HEK293 (cell line): ENCODE results near the gene FAM240B.

Experiments used
- CTCF ChIA-PET: fragments of 350-600 bp; formaldehyde crosslinking; extraction: SDS; loops from one replicate; lab custom pipeline; 2021; ENCODE audit warnings: antibody characterized with exemption; lab: Yijun Ruan, JAX
- POLR2A ChIA-PET: fragments of 300-600 bp; formaldehyde crosslinking; extraction: SDS; loops from one replicate; lab custom pipeline; 2020; ENCODE audit warnings: antibody characterized with exemption, inconsistent platforms; lab: Yijun Ruan, JAX
- H3K27ac ChIP-seq: fragments of 200-500 bp; sonication (Bioruptor generic); 2 replicates; pipeline ENCODE4 v1.5.1; 2014; ENCODE audit warnings: low read depth, low read length, control low read depth, inconsistent platforms; ENCODE audit errors: extremely low read depth
- H3K36me3 ChIP-seq, 2 experiments: fragments of 200-500 bp in 1 of 2; sonication (Bioruptor generic) in 1 of 2; 1 replicate in 1 of 2; 2 replicates in 1 of 2; pipeline ENCODE4 v1.5.1; 2014 to 2017; ENCODE audit warnings: inconsistent platforms in 2 of 2, low read length in 2 of 2; ENCODE audit not compliant: control insufficient read depth in 2 of 2, insufficient read depth in 1 of 2
- H3K4me1 ChIP-seq: fragments of 200-500 bp; sonication (Bioruptor generic); 2 replicates; pipeline ENCODE4 v1.5.1; 2014; ENCODE audit warnings: mild to moderate bottlenecking, low read length, inconsistent platforms; ENCODE audit not compliant: control insufficient read depth, insufficient read depth
- H3K4me3 ChIP-seq: 2 replicates; pipeline ENCODE4 v1.5.1; 2011; ENCODE audit warnings: low read depth, mild to moderate bottlenecking, control low read depth, low read length, moderate library complexity
- H3K9me3 ChIP-seq: fragments of 200-500 bp; sonication (Bioruptor generic); 2 replicates; pipeline ENCODE4 v1.5.1; 2014; ENCODE audit warnings: low read depth, low read length, inconsistent platforms; ENCODE audit not compliant: control insufficient read depth, insufficient read depth
- HOXC10 ChIP-seq: sonication (generic); formaldehyde crosslinking; IDR thresholded peaks from 2 replicates; pipeline ENCODE4 v1.8.1; 2023; ENCODE audit warnings: mild to moderate bottlenecking, missing genetic modification reagents
- KLF10 ChIP-seq: fragments of 450-650 bp; IDR thresholded peaks from 2 replicates; pipeline ENCODE4 v1.5.1; 2018; ENCODE audit warnings: missing biosample characterization, mild to moderate bottlenecking, missing genetic modification characterization
- OSR2 ChIP-seq: fragments of 450-650 bp; formaldehyde crosslinking; IDR thresholded peaks from 2 replicates; pipeline ENCODE4 v1.5.1; 2016; ENCODE audit warnings: missing biosample characterization, missing genetic modification characterization
- SALL2 ChIP-seq: fragments of 450-650 bp; formaldehyde crosslinking; IDR thresholded peaks from 2 replicates; pipeline ENCODE4 v1.5.0; 2017; ENCODE audit warnings: missing biosample characterization, mild to moderate bottlenecking, missing genetic modification characterization, borderline replicate concordance
- ZFP37 ChIP-seq: fragments of 450-650 bp; formaldehyde crosslinking; IDR thresholded peaks from 2 replicates; pipeline ENCODE4 v1.5.1; 2016; ENCODE audit warnings: missing biosample characterization, missing genetic modification characterization
- ZNF112 ChIP-seq: fragments of 450-650 bp; formaldehyde crosslinking; IDR thresholded peaks from 2 replicates; pipeline ENCODE4 v1.5.0; 2017; ENCODE audit warnings: missing biosample characterization, missing genetic modification characterization
- ZNF19 ChIP-seq: fragments of 450-650 bp; formaldehyde crosslinking; IDR thresholded peaks from 2 replicates; pipeline ENCODE4; 2016; ENCODE audit warnings: missing biosample characterization, missing genetic modification characterization, low read depth
- ZNF335 ChIP-seq: fragments of 450-650 bp; formaldehyde crosslinking; conservative IDR thresholded peaks from 2 replicates; pipeline ENCODE4 v1.5.1; 2016; ENCODE audit warnings: missing biosample characterization, missing genetic modification characterization
- ZNF394 ChIP-seq: fragments of 450-650 bp; formaldehyde crosslinking; IDR thresholded peaks from 2 replicates; pipeline ENCODE4 v1.5.1; 2016; ENCODE audit warnings: missing biosample characterization, missing genetic modification characterization, mild to moderate bottlenecking, moderate library complexity, borderline replicate concordance
- ZNF433 ChIP-seq: fragments of 450-650 bp; formaldehyde crosslinking; IDR thresholded peaks from 2 replicates; pipeline ENCODE4 v1.5.1; 2016; ENCODE audit warnings: missing biosample characterization, missing genetic modification characterization, low read depth
- ZNF510 ChIP-seq: fragments of 450-650 bp; formaldehyde crosslinking; IDR thresholded peaks from 2 replicates; pipeline ENCODE4 v1.5.1; 2018; ENCODE audit warnings: mild to moderate bottlenecking, missing genetic modification characterization, missing biosample characterization; ENCODE audit not compliant: insufficient replicate concordance
- ZNF561 ChIP-seq: fragments of 450-650 bp; IDR thresholded peaks from 2 replicates; pipeline ENCODE4 v1.5.1; 2018; ENCODE audit warnings: missing biosample characterization, missing genetic modification characterization, borderline replicate concordance
- TF ChIP-seq, protein P1 (sequence below): fragments of 450-650 bp; formaldehyde crosslinking; IDR thresholded peaks from 2 replicates; pipeline ENCODE4 v1.5.1; 2016; ENCODE audit warnings: missing biosample characterization, missing genetic modification characterization, borderline replicate concordance
- TF ChIP-seq, protein P2 (sequence below): fragments of 450-650 bp; formaldehyde crosslinking; IDR thresholded peaks from 2 replicates; pipeline ENCODE4 v1.5.1; 2016; ENCODE audit warnings: missing biosample characterization, missing genetic modification characterization
- TF ChIP-seq, protein P3 (sequence below): IDR thresholded peaks from 2 replicates; pipeline ENCODE4 v1.6.1; 2011; ENCODE audit warnings: mild to moderate bottlenecking, low read depth, low read length, borderline replicate concordance
- TF ChIP-seq, protein P4 (sequence below): fragments of 450-650 bp; formaldehyde crosslinking; conservative IDR thresholded peaks from 2 replicates; pipeline ENCODE4 v1.5.1; 2016; ENCODE audit warnings: low read depth, missing biosample characterization, missing genetic modification characterization

FAM240B gene

DNA sequence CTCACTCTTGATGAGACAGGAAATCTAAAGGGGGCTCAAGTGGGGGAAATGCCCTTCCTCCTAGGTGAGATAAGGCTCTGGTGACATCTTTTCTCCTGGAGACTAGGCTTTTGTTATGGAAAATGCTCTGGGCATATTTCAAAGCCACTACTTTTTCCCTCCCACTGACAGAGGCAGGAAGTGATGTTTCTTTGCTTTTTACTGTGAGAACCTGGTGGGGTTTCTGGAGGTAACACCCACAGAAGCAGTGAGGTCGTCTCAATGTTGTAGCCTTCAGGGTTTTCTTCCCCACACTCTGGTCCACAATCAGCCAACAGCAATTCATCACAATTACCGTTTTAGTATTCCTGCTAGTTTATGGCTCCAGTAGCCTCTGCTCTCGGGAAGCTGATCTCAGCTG lies 41.4 kb upstream of the FAM240B start (continued):
- TF ChIP-seq, protein P1, sequence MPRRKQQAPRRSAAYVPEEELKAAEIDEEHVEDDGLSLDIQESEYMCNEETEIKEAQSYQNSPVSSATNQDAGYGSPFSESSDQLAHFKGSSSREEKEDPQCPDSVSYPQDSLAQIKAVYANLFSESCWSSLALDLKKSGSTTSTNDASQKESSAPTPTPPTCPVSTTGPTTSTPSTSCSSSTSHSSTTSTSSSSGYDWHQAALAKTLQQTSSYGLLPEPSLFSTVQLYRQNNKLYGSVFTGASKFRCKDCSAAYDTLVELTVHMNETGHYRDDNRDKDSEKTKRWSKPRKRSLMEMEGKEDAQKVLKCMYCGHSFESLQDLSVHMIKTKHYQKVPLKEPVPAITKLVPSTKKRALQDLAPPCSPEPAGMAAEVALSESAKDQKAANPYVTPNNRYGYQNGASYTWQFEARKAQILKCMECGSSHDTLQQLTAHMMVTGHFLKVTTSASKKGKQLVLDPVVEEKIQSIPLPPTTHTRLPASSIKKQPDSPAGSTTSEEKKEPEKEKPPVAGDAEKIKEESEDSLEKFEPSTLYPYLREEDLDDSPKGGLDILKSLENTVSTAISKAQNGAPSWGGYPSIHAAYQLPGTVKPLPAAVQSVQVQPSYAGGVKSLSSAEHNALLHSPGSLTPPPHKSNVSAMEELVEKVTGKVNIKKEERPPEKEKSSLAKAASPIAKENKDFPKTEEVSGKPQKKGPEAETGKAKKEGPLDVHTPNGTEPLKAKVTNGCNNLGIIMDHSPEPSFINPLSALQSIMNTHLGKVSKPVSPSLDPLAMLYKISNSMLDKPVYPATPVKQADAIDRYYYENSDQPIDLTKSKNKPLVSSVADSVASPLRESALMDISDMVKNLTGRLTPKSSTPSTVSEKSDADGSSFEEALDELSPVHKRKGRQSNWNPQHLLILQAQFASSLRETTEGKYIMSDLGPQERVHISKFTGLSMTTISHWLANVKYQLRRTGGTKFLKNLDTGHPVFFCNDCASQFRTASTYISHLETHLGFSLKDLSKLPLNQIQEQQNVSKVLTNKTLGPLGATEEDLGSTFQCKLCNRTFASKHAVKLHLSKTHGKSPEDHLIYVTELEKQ (tag by site-specific recombination), result no peak
- no peak for TF ChIP-seq ZNF433
- TF ChIP-seq ZNF335 (tag by site-specific recombination), result no peak
- TF ChIP-seq, protein P2, sequence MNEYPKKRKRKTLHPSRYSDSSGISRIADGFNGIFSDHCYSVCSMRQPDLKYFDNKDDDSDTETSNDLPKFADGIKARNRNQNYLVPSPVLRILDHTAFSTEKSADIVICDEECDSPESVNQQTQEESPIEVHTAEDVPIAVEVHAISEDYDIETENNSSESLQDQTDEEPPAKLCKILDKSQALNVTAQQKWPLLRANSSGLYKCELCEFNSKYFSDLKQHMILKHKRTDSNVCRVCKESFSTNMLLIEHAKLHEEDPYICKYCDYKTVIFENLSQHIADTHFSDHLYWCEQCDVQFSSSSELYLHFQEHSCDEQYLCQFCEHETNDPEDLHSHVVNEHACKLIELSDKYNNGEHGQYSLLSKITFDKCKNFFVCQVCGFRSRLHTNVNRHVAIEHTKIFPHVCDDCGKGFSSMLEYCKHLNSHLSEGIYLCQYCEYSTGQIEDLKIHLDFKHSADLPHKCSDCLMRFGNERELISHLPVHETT (tag by site-specific recombination), result no peak
- no peak for TF ChIP-seq OSR2 (tag by site-specific recombination)
- TF ChIP-seq ZNF561 (tag by site-specific recombination), result no peak
- TF ChIP-seq ZNF510, result no peak

DNA sequence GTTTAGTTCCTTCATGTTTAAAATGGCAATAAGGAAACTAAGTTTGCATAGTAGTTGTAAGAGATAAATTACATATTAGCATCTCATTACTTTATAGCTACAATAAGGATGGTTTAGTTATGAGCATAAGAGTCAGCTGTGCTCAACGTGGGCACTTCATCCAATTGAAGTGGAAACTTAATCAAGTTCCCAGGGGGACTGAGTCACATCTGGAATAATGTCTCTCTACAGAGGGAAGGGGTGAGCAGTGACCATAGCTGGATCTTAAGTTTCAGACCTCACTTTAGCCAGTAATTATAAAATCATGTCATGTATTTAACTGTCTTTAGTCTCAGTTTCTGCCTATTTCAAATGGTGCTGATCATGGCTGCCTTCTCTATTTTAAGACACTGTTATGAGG lies 36.8 kb upstream of the FAM240B start:
- no peaks in the 10 kb centered on the region for H3K9me3 ChIP-seq
- TF ChIP-seq, protein P3, sequence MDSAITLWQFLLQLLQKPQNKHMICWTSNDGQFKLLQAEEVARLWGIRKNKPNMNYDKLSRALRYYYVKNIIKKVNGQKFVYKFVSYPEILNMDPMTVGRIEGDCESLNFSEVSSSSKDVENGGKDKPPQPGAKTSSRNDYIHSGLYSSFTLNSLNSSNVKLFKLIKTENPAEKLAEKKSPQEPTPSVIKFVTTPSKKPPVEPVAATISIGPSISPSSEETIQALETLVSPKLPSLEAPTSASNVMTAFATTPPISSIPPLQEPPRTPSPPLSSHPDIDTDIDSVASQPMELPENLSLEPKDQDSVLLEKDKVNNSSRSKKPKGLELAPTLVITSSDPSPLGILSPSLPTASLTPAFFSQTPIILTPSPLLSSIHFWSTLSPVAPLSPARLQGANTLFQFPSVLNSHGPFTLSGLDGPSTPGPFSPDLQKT, result no peak
- TF ChIP-seq ZNF19 (tag by site-specific recombination) (no peak), HOXC10 (CRISPR knock-in tag) (no peak), ZFP37 (tag by site-specific recombination) (no peak), ZNF112 (tag by site-specific recombination) (no peak), SALL2 (tag by site-specific recombination) (no peak), KLF10 (no peak), ZNF394 (no peak)
- TF ChIP-seq, protein P4, sequence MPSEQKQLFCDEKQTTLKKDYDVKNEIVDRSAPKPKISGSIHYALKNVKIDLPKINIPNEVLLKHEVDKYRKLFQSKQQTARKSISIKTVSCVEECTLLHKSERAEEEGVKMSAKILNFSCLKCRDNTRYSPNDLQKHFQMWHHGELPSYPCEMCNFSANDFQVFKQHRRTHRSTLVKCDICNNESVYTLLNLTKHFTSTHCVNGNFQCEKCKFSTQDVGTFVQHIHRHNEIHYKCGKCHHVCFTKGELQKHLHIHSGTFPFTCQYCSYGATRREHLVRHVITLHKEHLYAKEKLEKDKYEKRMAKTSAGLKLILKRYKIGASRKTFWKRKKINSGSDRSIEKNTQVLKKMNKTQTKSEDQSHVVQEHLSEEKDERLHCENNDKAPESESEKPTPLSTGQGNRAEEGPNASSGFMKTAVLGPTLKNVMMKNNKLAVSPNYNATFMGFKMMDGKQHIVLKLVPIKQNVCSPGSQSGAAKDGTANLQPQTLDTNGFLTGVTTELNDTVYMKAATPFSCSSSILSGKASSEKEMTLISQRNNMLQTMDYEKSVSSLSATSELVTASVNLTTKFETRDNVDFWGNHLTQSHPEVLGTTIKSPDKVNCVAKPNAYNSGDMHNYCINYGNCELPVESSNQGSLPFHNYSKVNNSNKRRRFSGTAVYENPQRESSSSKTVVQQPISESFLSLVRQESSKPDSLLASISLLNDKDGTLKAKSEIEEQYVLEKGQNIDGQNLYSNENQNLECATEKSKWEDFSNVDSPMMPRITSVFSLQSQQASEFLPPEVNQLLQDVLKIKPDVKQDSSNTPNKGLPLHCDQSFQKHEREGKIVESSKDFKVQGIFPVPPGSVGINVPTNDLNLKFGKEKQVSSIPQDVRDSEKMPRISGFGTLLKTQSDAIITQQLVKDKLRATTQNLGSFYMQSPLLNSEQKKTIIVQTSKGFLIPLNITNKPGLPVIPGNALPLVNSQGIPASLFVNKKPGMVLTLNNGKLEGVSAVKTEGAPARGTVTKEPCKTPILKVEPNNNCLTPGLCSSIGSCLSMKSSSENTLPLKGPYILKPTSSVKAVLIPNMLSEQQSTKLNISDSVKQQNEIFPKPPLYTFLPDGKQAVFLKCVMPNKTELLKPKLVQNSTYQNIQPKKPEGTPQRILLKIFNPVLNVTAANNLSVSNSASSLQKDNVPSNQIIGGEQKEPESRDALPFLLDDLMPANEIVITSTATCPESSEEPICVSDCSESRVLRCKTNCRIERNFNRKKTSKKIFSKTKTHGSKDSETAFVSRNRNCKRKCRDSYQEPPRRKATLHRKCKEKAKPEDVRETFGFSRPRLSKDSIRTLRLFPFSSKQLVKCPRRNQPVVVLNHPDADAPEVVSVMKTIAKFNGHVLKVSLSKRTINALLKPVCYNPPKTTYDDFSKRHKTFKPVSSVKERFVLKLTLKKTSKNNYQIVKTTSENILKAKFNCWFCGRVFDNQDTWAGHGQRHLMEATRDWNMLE (tag by site-specific recombination), result no peak
- ChIA-PET POLR2A (no interaction called here), CTCF (no interaction called here)
- no peaks in the 10 kb centered on the region for H3K4me1 ChIP-seq
- H3K27ac ChIP-seq, result no peak overlapping the region
- H3K36me3 ChIP-seq, result no peaks in the 10 kb centered on the region
- no peak overlapping the region for H3K4me3 ChIP-seq
